HG03045 (cell line): ENCODE results near the gene TGIF2LY.
"Not testable (repeated sequence)": the region's sequence is repeated elsewhere in the genome, so short reads cannot be mapped to it uniquely, and the experiment has no call there.

Source experiments
- ATAC-seq: cut with Tn5 transposase; IDR thresholded peaks from one replicate; pipeline ENCODE4 v1.9.1; 2021; ENCODE audit warnings: mild to moderate bottlenecking, moderate library complexity; ENCODE audit not compliant: unreplicated experiment

The TGIF2LY gene

DNA sequence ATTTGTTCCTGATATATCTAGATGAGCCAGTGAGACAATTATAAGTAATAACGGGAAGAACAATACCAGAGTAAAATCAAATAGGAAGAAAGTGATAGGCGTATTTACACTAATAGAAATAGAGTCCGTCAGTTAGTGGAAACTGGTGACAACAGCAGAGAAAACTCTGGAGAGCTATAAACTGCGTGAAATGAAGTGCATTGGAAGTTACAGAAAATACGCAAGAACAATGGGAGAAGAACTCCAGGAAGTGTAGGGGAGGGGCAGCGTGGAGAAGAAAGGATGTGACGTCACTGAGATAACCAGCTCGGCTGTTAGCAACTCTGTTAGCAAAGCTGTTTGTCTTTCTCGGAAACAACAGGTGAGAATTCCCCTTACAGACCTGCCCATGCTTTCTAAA, at the start of gene TGIF2LY:
Gene TGIF2LY, plus strand, starts transcription at position 301 of the 400 bp plus-strand sequence. CDS start 178 bp downstream, outside the sequence.
- not testable (repeated sequence) for ATAC-seq
